ENCODE results near the gene TSPO2.

The TSPO2 gene

DNA sequence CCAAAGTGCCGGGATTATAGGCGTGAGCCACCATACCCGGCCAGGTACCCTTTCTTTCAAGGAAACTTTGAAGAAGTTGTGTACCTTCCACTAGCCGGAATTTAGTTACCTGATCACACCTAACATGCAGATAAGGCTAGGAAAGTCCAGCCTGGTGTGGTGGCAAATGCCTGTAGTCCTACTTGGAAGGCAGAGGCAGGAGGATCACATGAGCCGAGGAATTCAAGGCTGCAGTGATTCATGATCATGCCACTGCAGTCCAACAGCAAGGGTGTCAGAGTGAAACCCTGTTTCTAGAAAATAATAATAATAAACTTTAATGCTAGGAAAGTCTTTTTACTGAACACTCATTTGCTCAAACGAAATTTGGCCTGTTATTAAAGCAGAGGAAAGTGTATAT is 51.5 kb downstream of the TSPO2 start:
- H3K36me3 Mint-ChIP-seq (ENCODE audit: insufficient read depth), result peaks cover 72% of the 10 kb centered on the region
- DNase-seq (ENCODE audit: low spot score in 2 of 2) (no peak), ATAC-seq (replicated peaks; ENCODE audit: extremely low read depth, poor library complexity, severe bottlenecking) (no peak)
- H3K9me3 Mint-ChIP-seq, result no peaks in the 10 kb centered on the region
- H3K27ac Mint-ChIP-seq (ENCODE audit: low read depth), result no peak overlapping the region
- peaks cover 16% of the 10 kb centered on the region for H3K4me1 Mint-ChIP-seq
- no peaks in the 10 kb centered on the region for H3K27me3 Mint-ChIP-seq
- no peak overlapping the region for H3K4me3 Mint-ChIP-seq

Measured in central memory CD8-positive, alpha-beta T cell (primary cell).